ENCODE data around the gene SLC45A1.

GRCh38 chr1:8344893-8345507 lies 27.1 kb downstream of the SLC45A1 start:
- no peak for TF ChIP-seq EZH2 (IDR thresholded peaks at IDR 0.05)
- TF ChIP-seq POLR2AphosphoS5 (IDR thresholded peaks at IDR 0.05; ENCODE audit: borderline replicate concordance, low read depth, low read length): no peak
- TF ChIP-seq FOXP2 (optimal IDR thresholded peaks at IDR 0.05; ENCODE audit: control extremely low read depth, extremely low read length, insufficient read depth): no peak

Data from SK-N-MC (cell line).